Esophagus (tissue), 2 donors: ENCODE data around the gene TMEM171. TPM values are rescaled to one million over a fixed set of nuclear protein-coding genes. Genes with fewer than 3 reads are reported as not detected.

ENCODE experiments used
- H3K27ac ChIP-seq, 2 donors: one replicate each; pipeline ENCODE4 v1.5.1; 2013; ENCODE audit warnings: low read depth in 2 of 2, mild to moderate bottlenecking in 2 of 2, inconsistent platforms in 1 of 2, low read length in 1 of 2, moderate library complexity in 1 of 2
- H3K27me3 ChIP-seq, 2 donors: one replicate each; pipeline ENCODE4 v1.6.1; 2013; ENCODE audit warnings: low read length in 2 of 2, control low read depth in 1 of 2, mild to moderate bottlenecking in 1 of 2; ENCODE audit not compliant: insufficient read depth in 2 of 2, control insufficient read depth in 1 of 2
- H3K36me3 ChIP-seq, 2 donors: one replicate each; pipeline ENCODE4 v1.6.1; 2013; ENCODE audit warnings: low read length in 1 of 2; ENCODE audit not compliant: control insufficient read depth in 2 of 2, insufficient read depth in 2 of 2
- H3K4me1 ChIP-seq, 2 donors: one replicate each; pipeline ENCODE4 v1.6.1; 2013; ENCODE audit warnings: low read length in 1 of 2; ENCODE audit not compliant: control insufficient read depth in 2 of 2, insufficient read depth in 2 of 2
- H3K4me3 ChIP-seq, 2 donors: one replicate each; pipeline ENCODE4 v1.5.1; 2013; ENCODE audit warnings: low read length in 2 of 2, mild to moderate bottlenecking in 2 of 2, low read depth in 1 of 2, moderate library complexity in 1 of 2
- H3K9me3 ChIP-seq, 2 donors: one replicate each; pipeline ENCODE4 v1.6.1; 2013; ENCODE audit warnings: mild to moderate bottlenecking in 2 of 2, low read depth in 1 of 2, low read length in 1 of 2, moderate library complexity in 1 of 2; ENCODE audit not compliant: control insufficient read depth in 2 of 2, insufficient read depth in 1 of 2
- WGBS, 2 donors: extraction: QIAGEN DNeasy Blood & Tissue Kit; methylation state at CpG; one replicate each; pipeline ENCODE4 v1.1.7; 2013; 5-methylcytosine and 5-hydroxymethylcytosine counted together
- polyA plus RNA-seq, 2 donors: library from polyadenylated mRNA; stranded (reverse); fragments of 200-250 nt; gene quantifications; one replicate each; pipeline ENCODE4 v1.2.3, GENCODE V29; 2013
- donor health status: healthy with polysubstance abuse.
- donor health status: Bipolar disorder and iron deficiency.

The TMEM171 gene
- polyA plus RNA-seq, 2 donors = 3.6 to 5.6 TPM

GRCh38 chr5:73130811-73131210, 10.4 kb downstream of the TMEM171 start:
- Histone ChIP-seq H3K4me1 (no peaks in the 10 kb centered on the region), H3K27ac (no peak overlapping the region), H3K36me3 (peaks cover 0 to 2% of the 10 kb centered on the region in 2 donors), H3K27me3 (no peaks in the 10 kb centered on the region), H3K9me3 (no peaks in the 10 kb centered on the region), H3K4me3 (no peak overlapping the region)
- WGBS, 2 donors = 77 to 81% methylated on average over 1 of the region's 1 CpG

- Histone ChIP-seq H3K27ac (no peak overlapping the region), H3K9me3 (no peaks in the 10 kb centered on the region)
Observed at GRCh38 chr5:73131711-73132425, 11.5 kb downstream of the TMEM171 start.

GRCh38 chr5:73132759-73133158, 12.4 kb downstream of the TMEM171 start:
- no peak overlapping the region for H3K4me3 ChIP-seq
- 75 to 92% methylated on average over 2 of the region's 2 CpGs for WGBS, 2 donors
- H3K36me3 ChIP-seq = peaks cover 0 to 2% of the 10 kb centered on the region in 2 donors
- H3K4me1 ChIP-seq = peaks cover 0 to 4% of the 10 kb centered on the region in 2 donors
- H3K27me3 ChIP-seq = no peaks in the 10 kb centered on the region
- H3K27ac ChIP-seq = no peak overlapping the region
- no peaks in the 10 kb centered on the region for H3K9me3 ChIP-seq

More at GRCh38 chr5:73131711-73132425, 11.5 kb downstream of the TMEM171 start:
- Histone ChIP-seq H3K27me3 (no peaks in the 10 kb centered on the region), H3K4me1 (no peaks in the 10 kb centered on the region), H3K36me3 (peaks cover 0 to 2% of the 10 kb centered on the region in 2 donors), H3K4me3 (no peak overlapping the region)
- 79 to 82% methylated on average over 3 of the region's 3 CpGs for WGBS, 2 donors

GRCh38 chr5:73135021-73135420, 14.6 kb downstream of the TMEM171 start:
- WGBS, 2 donors = 88 to 96% methylated on average over 3 of the region's 3 CpGs
- Histone ChIP-seq H3K4me3 (no peak overlapping the region), H3K27me3 (no peaks in the 10 kb centered on the region), H3K9me3 (no peaks in the 10 kb centered on the region), H3K27ac (no peak overlapping the region), H3K4me1 (peaks cover 0 to 4% of the 10 kb centered on the region in 2 donors), H3K36me3 (no peaks in the 10 kb centered on the region)

- no peak overlapping the region for H3K27ac ChIP-seq
- H3K27me3 ChIP-seq = no peaks in the 10 kb centered on the region
- peaks cover 0 to 4% of the 10 kb centered on the region in 2 donors for H3K4me1 ChIP-seq
- no peaks in the 10 kb centered on the region for H3K36me3 ChIP-seq
- WGBS, 2 donors = 49 to 58% methylated on average over 6 of the region's 6 CpGs
- H3K9me3 ChIP-seq = no peaks in the 10 kb centered on the region
- H3K4me3 ChIP-seq = no peak overlapping the region
Observed at GRCh38 chr5:73135429-73136054, 15.2 kb downstream of the TMEM171 start.

- 68 to 76% methylated on average over 15 of the region's 15 CpGs for WGBS, 2 donors
- no peaks in the 10 kb centered on the region for H3K9me3 ChIP-seq
- peaks cover 0 to 4% of the 10 kb centered on the region in 2 donors for H3K4me1 ChIP-seq
Observed at GRCh38 chr5:73136055-73136562, 15.7 kb downstream of the TMEM171 start.

GRCh38 chr5:73137563-73138530, 17.5 kb downstream of the TMEM171 start:
- no peaks in the 10 kb centered on the region for H3K9me3 ChIP-seq
- H3K27ac ChIP-seq = no peak overlapping the region
- peaks cover 0 to 4% of the 10 kb centered on the region in 2 donors for H3K4me1 ChIP-seq
- WGBS, 2 donors = 67 to 69% methylated on average over 10 of the region's 10 CpGs
- no peaks in the 10 kb centered on the region for H3K27me3 ChIP-seq
- no peak overlapping the region for H3K4me3 ChIP-seq
- no peaks in the 10 kb centered on the region for H3K36me3 ChIP-seq

More at GRCh38 chr5:73136055-73136562, 15.7 kb downstream of the TMEM171 start:
- Histone ChIP-seq H3K27me3 (no peaks in the 10 kb centered on the region), H3K4me3 (no peak overlapping the region), H3K27ac (no peak overlapping the region), H3K36me3 (no peaks in the 10 kb centered on the region)

GRCh38 chr5:73139485-73139884, 19.1 kb downstream of the TMEM171 start:
- Histone ChIP-seq H3K9me3 (no peaks in the 10 kb centered on the region), H3K4me1 (peaks cover 0 to 4% of the 10 kb centered on the region in 2 donors), H3K36me3 (no peaks in the 10 kb centered on the region), H3K27ac (no peak overlapping the region), H3K27me3 (no peaks in the 10 kb centered on the region), H3K4me3 (no peak overlapping the region)
- 72 to 74% methylated on average over 3 of the region's 3 CpGs for WGBS, 2 donors

- 95% methylated on average over 1 of the region's 1 CpG for WGBS, 2 donors
Observed at GRCh38 chr5:73140801-73141200, 20.4 kb downstream of the TMEM171 start.

More at GRCh38 chr5:73140801-73141200, 20.4 kb downstream of the TMEM171 start:
- Histone ChIP-seq H3K27me3 (no peaks in the 10 kb centered on the region), H3K9me3 (no peaks in the 10 kb centered on the region), H3K36me3 (no peaks in the 10 kb centered on the region), H3K4me1 (peaks cover 0 to 4% of the 10 kb centered on the region in 2 donors), H3K4me3 (no peak overlapping the region), H3K27ac (no peak overlapping the region)
